D721Med (cell line): ENCODE results near the gene KLHL1.
"Not testable (repeated sequence)": the region's sequence is repeated elsewhere in the genome, so short reads cannot be mapped to it uniquely, and the experiment has no call there.

Experiments
- DNase-seq: peaks from one replicate; pipeline ENCODE4 v3.0.0; 2011; ENCODE audit warnings: low spot score; ENCODE audit not compliant: insufficient read length
- FAIRE-seq: peaks from 2 replicates; lab custom pipeline; 2011; peaks lifted over from hg19 to GRCh38; lab: Jason Lieb, UNC
- CTCF ChIP-seq: IDR thresholded peaks from 2 replicates; pipeline ENCODE4 v1.5.1; 2012; ENCODE audit warnings: mild to moderate bottlenecking, control low read depth; ENCODE audit not compliant: insufficient read depth; ENCODE audit errors: missing control alignments

KLHL1 gene

GRCh38 chr13:70108356-70109105, at the start of gene KLHL1:
Gene KLHL1, minus strand, starts transcription at chr13:70108452. Its CDS starts 753 bp downstream, at chr13:70107699.
- DNase-seq (no peak), FAIRE-seq (no peak)
- no peak for TF ChIP-seq CTCF

GRCh38 chr13:70142658-70143057, 34.4 kb upstream of the KLHL1 start:
- FAIRE-seq, result not testable (repeated sequence)

GRCh38 chr13:70128098-70128497, 19.8 kb upstream of the KLHL1 start:
- FAIRE-seq (no peak), DNase-seq (no peak)
- no peak for TF ChIP-seq CTCF

More at GRCh38 chr13:70142658-70143057, 34.4 kb upstream of the KLHL1 start:
- not testable (repeated sequence) for DNase-seq

- TF ChIP-seq CTCF, result no peak
- FAIRE-seq, result no peak
- DNase-seq, result no peak
These were observed 17.4 kb upstream of the KLHL1 start for GRCh38 chr13:70125693-70126092.

- no peak for TF ChIP-seq CTCF
- DNase-seq, result no peak
- no peak for FAIRE-seq
These were observed 9.2 kb upstream of the KLHL1 start for GRCh38 chr13:70117338-70117905.

- no peak for TF ChIP-seq CTCF
- DNase-seq, result no peak
- FAIRE-seq, result no peak
These were observed 562 bp downstream of the KLHL1 start, which contains the start of gene ATXN8OS for GRCh38 chr13:70107498-70108281. Gene ATXN8OS, plus strand, starts transcription at chr13:70107826.

GRCh38 chr13:70107125-70107497, 1.1 kb downstream of the KLHL1 start:
- TF ChIP-seq CTCF, result no peak
- DNase-seq (no peak), FAIRE-seq (no peak)
